K562 (cell line): ENCODE measurements around the gene COL23A1. TPM values are rescaled to one million over a fixed set of nuclear protein-coding genes. Genes with fewer than 3 reads are reported as not detected.

Experiments used
- ATAC-seq: fragments of 200-7000 bp; cut with Tn5 transposase; 3 replicates; pipeline ENCODE4 v1.9.1; 2020; ENCODE audit warnings: moderate library complexity
- BruUV-seq: library from RNA; stranded (reverse); fragments of 400-500 nt; replicated peaks from 2 replicates; lab custom pipeline; 2021; lab: Mats Ljungman, UMichigan
- CTCF ChIA-PET: fragments of 300-600 bp; formaldehyde crosslinking; extraction: SDS; loops from one replicate; lab custom pipeline; 2021; ENCODE audit warnings: low intra/inter-chr PET ratio; lab: Yijun Ruan, JAX
- POLR2A ChIA-PET: fragments of 300-600, 350-650 bp; sonication (Branson Sonifier 250); formaldehyde crosslinking; extraction: SDS; loops from one replicate; lab custom pipeline; 2021; ENCODE audit warnings: antibody characterized with exemption, inconsistent platforms; lab: Yijun Ruan, JAX
- DNase-seq, 4 experiments: peaks; one replicate each; pipeline versions ENCODE4 v3.0.0 to v3.0.0-alpha.2; 2011 to 2018; ENCODE audit warnings: low spot score in 3 of 4, mixed read lengths in 3 of 4; ENCODE audit errors: extremely low read depth in 1 of 4
- FAIRE-seq: peaks from 2 replicates; lab custom pipeline; 2011; peaks lifted over from hg19 to GRCh38; lab: Jason Lieb, UNC
- H2AFZ ChIP-seq: 2 replicates; pipeline ENCODE4 v1.6.0; 2011; ENCODE audit warnings: low read depth, low read length, control low read depth, inconsistent platforms
- H3K27ac ChIP-seq: fragments of 200-600 bp; 3 replicates; pipeline ENCODE4 v1.8.0; 2011; ENCODE audit warnings: low read depth, mild to moderate bottlenecking, control low read depth, inconsistent platforms, low read length, moderate library complexity, mixed read lengths; ENCODE audit errors: extremely low read depth
- H3K27me3 ChIP-seq, 2 experiments: fragments of 300-600 bp in 1 of 2; 2 replicates in 1 of 2; 3 replicates in 1 of 2; pipeline versions ENCODE4 v1.6.0 to v1.8.0; 2011; ENCODE audit warnings: inconsistent platforms in 2 of 2, low read length in 2 of 2, mild to moderate bottlenecking in 1 of 2, mixed read lengths in 1 of 2, moderate library complexity in 1 of 2; ENCODE audit not compliant: control insufficient read depth in 2 of 2, insufficient read depth in 2 of 2
- H3K36me3 ChIP-seq: fragments of 300-600 bp; 3 replicates; pipeline ENCODE4 v1.8.0; 2011; ENCODE audit warnings: mild to moderate bottlenecking, low read length, inconsistent platforms; ENCODE audit not compliant: control insufficient read depth, insufficient read depth
- H3K4me1 ChIP-seq, 2 experiments: fragments of 200-600 bp in 1 of 2; replicated peaks in 1 of 2; 2 replicates in 1 of 2; 3 replicates in 1 of 2; pipeline versions ENCODE4 v1.5.1 to v1.8.0; 2011; ENCODE audit warnings: inconsistent platforms in 2 of 2, low read length in 2 of 2, mild to moderate bottlenecking in 1 of 2, mixed read lengths in 1 of 2, moderate library complexity in 1 of 2; ENCODE audit not compliant: control insufficient read depth in 2 of 2, insufficient read depth in 2 of 2
- H3K4me2 ChIP-seq: 2 replicates; pipeline ENCODE4 v1.6.1; 2011; ENCODE audit warnings: low read length, control low read depth, inconsistent platforms, mixed read lengths; ENCODE audit not compliant: insufficient read depth
- H3K4me3 ChIP-seq: fragments of 200-600 bp; sonication (generic), shearing (Covaris generic); 2 replicates; pipeline ENCODE4 v1.5.1; 2016; ENCODE audit warnings: control low read depth, inconsistent platforms
- H3K79me2 ChIP-seq: fragments of 200-600 bp; 3 replicates; pipeline ENCODE4 v1.8.0; 2011; ENCODE audit warnings: low read length, inconsistent platforms; ENCODE audit not compliant: control insufficient read depth, insufficient read depth
- H3K9ac ChIP-seq, 2 experiments: 2 replicates each; pipeline versions ENCODE4 v1.6.0 to v1.6.1; 2011; ENCODE audit warnings: low read depth in 2 of 2, low read length in 2 of 2, control low read depth in 1 of 2, inconsistent platforms in 1 of 2, mild to moderate bottlenecking in 1 of 2, mixed read lengths in 1 of 2; ENCODE audit not compliant: insufficient read depth in 1 of 2
- H3K9me1 ChIP-seq: one replicate; pipeline ENCODE4 v1.6.0; 2011; ENCODE audit warnings: inconsistent platforms, mild to moderate bottlenecking, low read length, moderate library complexity; ENCODE audit not compliant: control insufficient read depth, insufficient read depth
- H3K9me3 ChIP-seq: replicated peaks from 2 replicates; pipeline ENCODE4 v1.5.1; 2011; ENCODE audit warnings: low read depth, low read length, inconsistent platforms; ENCODE audit not compliant: control insufficient read depth, insufficient read depth
- H4K20me1 ChIP-seq: replicated peaks from 2 replicates; pipeline ENCODE4 v1.6.1; 2011; ENCODE audit warnings: low read length, inconsistent platforms, mixed read lengths; ENCODE audit not compliant: control insufficient read depth, insufficient read depth
- CREB3L1 ChIP-seq: fragments of 450-650 bp; IDR thresholded peaks from 2 replicates; pipeline ENCODE4 v1.6.1; 2014; ENCODE audit warnings: low read depth, mild to moderate bottlenecking, moderate library complexity, borderline replicate concordance
- NR2C1 ChIP-seq, 2 experiments: fragments of 450-650 bp; IDR thresholded peaks; 2 replicates each; pipeline ENCODE4 v1.6.1; 2017; ENCODE audit warnings: mild to moderate bottlenecking in 2 of 2, antibody characterized with exemption in 1 of 2, inconsistent platforms in 1 of 2, missing compliant biosample characterization in 1 of 2, missing genetic modification characterization in 1 of 2
- STAG1 ChIP-seq: sonication (generic); formaldehyde crosslinking; IDR thresholded peaks from 2 replicates; pipeline ENCODE4 v1.5.0; 2020; ENCODE audit warnings: missing genetic modification reagents, borderline replicate concordance
- WGBS: fragments of 100-300 bp; shearing (Covaris generic); methylation state at CpG from one replicate; pipeline ENCODE4 v1.1.6; 2016; ENCODE audit warnings: low coverage, mixed read lengths; ENCODE audit not compliant: insufficient coverage; ENCODE audit errors: missing lambda C conversion rate; 5-methylcytosine and 5-hydroxymethylcytosine counted together
- in situ Hi-C: fragments of 300-500 bp; cut with MboI; formaldehyde crosslinking; loops from 4 replicates; pipeline ENCODE4 v1.15.0; 2018; ENCODE audit warnings: inconsistent platforms, mixed read lengths
- intact Hi-C: fragments of 100-400 bp; cut with micrococcal nuclease; formaldehyde crosslinking; loops from 2 replicates; pipeline ENCODE4 v1.14.2; 2022
- polyA plus RNA-seq, 8 experiments: library from polyadenylated mRNA; depleted of rRNA in 4 of 8; stranded (reverse) in 5 of 8; unstranded in 3 of 8; fragments of >200 nt; fragmentation: Nextera tagmentation in 2 of 8; fragmentation: Illumina TruSeq in 1 of 8; extraction: Ambion mirVana in 2 of 8; extraction: Trizol in 1 of 8; gene quantifications; 2 replicates each; pipeline versions ENCODE4 v1.2.1 to v1.2.3, GENCODE V29; 2011 to 2014; ENCODE audit warnings: inconsistent platforms in 1 of 8, missing spikeins in 1 of 8
- total RNA-seq, 7 experiments: library from RNA; depleted of rRNA in 6 of 7; stranded (reverse); fragments of >200 nt in 6 of 7; fragmentation: Illumina TruSeq in 2 of 7; extraction: Trizol in 2 of 7; gene quantifications; 2 replicates each; pipeline versions ENCODE4 v1.2.1 to v1.2.3, GENCODE V29; 2011 to 2021; ENCODE audit warnings: low replicate concordance in 1 of 7

Gene COL23A1
- total and polyA plus RNA-seq, 9 of the 15 experiments (the other 6 are each of a cell fraction or from before 2014, with no cell fraction given) = 0.09 TPM; not detected in 8

GRCh38 chr5:178301641-178302040 lies 288.6 kb downstream of the COL23A1 start:
- intact Hi-C loops = no loop called here
- Histone ChIP-seq H3K36me3 (no peaks in the 10 kb centered on the region), H4K20me1 (0 out of 2 replicates have a peak, but pooled peaks cover 3% of the 10 kb centered on the region), H3K4me1 (no peaks in the 10 kb centered on the region), H2AFZ (no peak overlapping the region), H3K4me2 (no peak overlapping the region), H3K27ac (no peak overlapping the region), H3K4me3 (no peak overlapping the region), H3K9ac (no peak overlapping the region), H3K9me1 (no peaks in the 10 kb centered on the region), H3K27me3 (peaks cover 5 to 53% of the 10 kb centered on the region in 2 experiments), H3K9me3 (no peaks in the 10 kb centered on the region), H3K79me2 (no peaks in the 10 kb centered on the region)
- DNase-seq (no peak), ATAC-seq (no peak), FAIRE-seq (no peak)
- in situ Hi-C loops = no loop called here
- BruUV-seq = no TSS peak
- TF ChIP-seq NR2C1 (IDR thresholded peaks at IDR 0.05) (no peak), NR2C1 (tag; IDR thresholded peaks at IDR 0.05) (no peak), STAG1 (CRISPR knock-in tag) (no peak), CREB3L1 (no peak)
- WGBS = 17% methylated on average over 12 of the region's 15 CpGs
- CTCF ChIA-PET = no interaction called here
- POLR2A ChIA-PET = no interaction called here
